Measurements from ENCODE around the gene GRAMD4.
"Not testable (repeated sequence)": the region's sequence is repeated elsewhere in the genome, so short reads cannot be mapped to it uniquely, and the experiment has no call there.

The GRAMD4 gene

GRCh38 chr22:46637711-46638600 is 17.8 kb downstream of the GRAMD4 start:
- DNase-seq (ENCODE audit: low spot score) = no peak

- no peak for DNase-seq (ENCODE audit: low spot score)
These were observed 18.6 kb downstream of the GRAMD4 start for GRCh38 chr22:46638601-46639431.

- no peak for DNase-seq (ENCODE audit: low spot score)
These were observed 19.7 kb downstream of the GRAMD4 start for GRCh38 chr22:46639843-46640242.

GRCh38 chr22:46640293-46641055 is 20.3 kb downstream of the GRAMD4 start:
- no peak for DNase-seq (ENCODE audit: low spot score)

GRCh38 chr22:46641811-46642266 is 21.7 kb downstream of the GRAMD4 start:
- no peak for DNase-seq (ENCODE audit: low spot score)

- DNase-seq (ENCODE audit: low spot score) = not testable (repeated sequence)
These were observed 22.8 kb downstream of the GRAMD4 start for GRCh38 chr22:46642840-46643480.

- DNase-seq (ENCODE audit: low spot score) = no peak
These were observed 26.5 kb downstream of the GRAMD4 start for GRCh38 chr22:46646531-46647215.

- DNase-seq (ENCODE audit: low spot score) = not testable (repeated sequence)
These were observed 28.1 kb downstream of the GRAMD4 start for GRCh38 chr22:46648225-46648820.

- DNase-seq (ENCODE audit: low spot score) = no peak
These were observed 29.2 kb downstream of the GRAMD4 start for GRCh38 chr22:46649141-46650077.

- no peak for DNase-seq (ENCODE audit: low spot score)
These were observed 30.1 kb downstream of the GRAMD4 start for GRCh38 chr22:46650078-46650810.

- no peak for DNase-seq (ENCODE audit: low spot score)
These were observed 31.1 kb downstream of the GRAMD4 start for GRCh38 chr22:46651316-46651715.

- DNase-seq (ENCODE audit: low spot score) = no peak
These were observed 32.1 kb downstream of the GRAMD4 start for GRCh38 chr22:46652081-46652846.

- DNase-seq (ENCODE audit: low spot score) = no peak
These were observed 32.7 kb downstream of the GRAMD4 start for GRCh38 chr22:46652847-46653331.

GRCh38 chr22:46653596-46653995 is 33.4 kb downstream of the GRAMD4 start:
- DNase-seq (ENCODE audit: low spot score) = no peak

GRCh38 chr22:46654426-46654825 is 34.2 kb downstream of the GRAMD4 start:
- DNase-seq (ENCODE audit: low spot score) = no peak

- no peak for DNase-seq (ENCODE audit: low spot score)
These were observed 34.9 kb downstream of the GRAMD4 start for GRCh38 chr22:46654927-46655595.

Data from globus pallidus (tissue), 1 donor.